SJCRH30 (cell line): ENCODE measurements around the gene EFEMP1. TPM values are rescaled to one million over a fixed set of nuclear protein-coding genes. Genes with fewer than 3 reads are reported as not detected.

Source experiments
- DNase-seq, 2 experiments: peaks; one replicate each; pipeline ENCODE4 v3.0.0-alpha.2; 2015 to 2020
- H3K27ac ChIP-seq: fragments of 250-450 bp; sonication (Bioruptor Pico); 2 replicates; pipeline ENCODE4 v1.5.1; 2020; ENCODE audit warnings: mild to moderate bottlenecking, moderate library complexity
- H3K27me3 ChIP-seq: fragments of 250-450 bp; sonication (Bioruptor Pico); 2 replicates; pipeline ENCODE4 v1.5.1; 2020; ENCODE audit warnings: mild to moderate bottlenecking, moderate library complexity
- H3K36me3 ChIP-seq: fragments of 250-450 bp; sonication (Bioruptor Pico); 2 replicates; pipeline ENCODE4 v1.5.1; 2020; ENCODE audit warnings: mild to moderate bottlenecking, moderate library complexity
- H3K4me1 ChIP-seq: fragments of 250-450 bp; sonication (Bioruptor Pico); 2 replicates; pipeline ENCODE4 v1.5.1; 2020; ENCODE audit warnings: mild to moderate bottlenecking, moderate library complexity
- H3K4me3 ChIP-seq: fragments of 250-450 bp; sonication (Bioruptor Pico); 2 replicates; pipeline ENCODE4 v1.5.1; 2020; ENCODE audit warnings: mild to moderate bottlenecking, moderate library complexity
- H3K9me3 ChIP-seq: fragments of 250-450 bp; sonication (Bioruptor Pico); replicated peaks from 2 replicates; pipeline ENCODE4 v1.5.1; 2020; ENCODE audit warnings: mild to moderate bottlenecking, moderate library complexity
- total RNA-seq: library from RNA; depleted of rRNA; stranded (reverse); fragments of >200 nt; shearing (Covaris generic); gene quantifications from 2 replicates; pipeline ENCODE4 v1.2.3, GENCODE V29; 2014

The EFEMP1 gene
- total RNA-seq, 1 experiment from 2014 or later, result 0.06 TPM

GRCh38 chr2:55917713-55918390, 5.7 kb downstream of the EFEMP1 start:
- no peaks in the 10 kb centered on the region for H3K4me1 ChIP-seq
- no peak for DNase-seq
- H3K9me3 ChIP-seq, result no peaks in the 10 kb centered on the region
- H3K27ac ChIP-seq, result no peak overlapping the region
- H3K4me3 ChIP-seq, result no peak overlapping the region
- H3K27me3 ChIP-seq, result 0 out of 2 replicates have a peak, but pooled peaks cover 3% of the 10 kb centered on the region
- H3K36me3 ChIP-seq, result no peaks in the 10 kb centered on the region

GRCh38 chr2:55917117-55917516, 6.5 kb downstream of the EFEMP1 start:
- DNase-seq, result no peak
- 0 out of 2 replicates have a peak, but pooled peaks cover 3% of the 10 kb centered on the region for H3K27me3 ChIP-seq
- no peak overlapping the region for H3K27ac ChIP-seq

GRCh38 chr2:55916473-55917049, 7.0 kb downstream of the EFEMP1 start:
- no peak overlapping the region for H3K4me3 ChIP-seq
- H3K36me3 ChIP-seq, result no peaks in the 10 kb centered on the region
- H3K27me3 ChIP-seq, result 0 out of 2 replicates have a peak, but pooled peaks cover under 1% of the 10 kb centered on the region

More at GRCh38 chr2:55917117-55917516, 6.5 kb downstream of the EFEMP1 start:
- no peaks in the 10 kb centered on the region for H3K4me1 ChIP-seq
- no peaks in the 10 kb centered on the region for H3K36me3 ChIP-seq
- no peaks in the 10 kb centered on the region for H3K9me3 ChIP-seq
- H3K4me3 ChIP-seq, result no peak overlapping the region

GRCh38 chr2:55914786-55915185, 8.8 kb downstream of the EFEMP1 start:
- Histone ChIP-seq H3K36me3 (no peaks in the 10 kb centered on the region), H3K4me3 (no peak overlapping the region), H3K9me3 (no peaks in the 10 kb centered on the region), H3K4me1 (no peaks in the 10 kb centered on the region), H3K27me3 (no peaks in the 10 kb centered on the region), H3K27ac (no peak overlapping the region)
- DNase-seq, result no peak

More at GRCh38 chr2:55916473-55917049, 7.0 kb downstream of the EFEMP1 start:
- Histone ChIP-seq H3K9me3 (no peaks in the 10 kb centered on the region), H3K27ac (no peak overlapping the region), H3K4me1 (no peaks in the 10 kb centered on the region)
- DNase-seq, result no peak

GRCh38 chr2:55912926-55913325, 10.7 kb downstream of the EFEMP1 start:
- Histone ChIP-seq H3K27me3 (no peaks in the 10 kb centered on the region), H3K9me3 (no peaks in the 10 kb centered on the region), H3K36me3 (no peaks in the 10 kb centered on the region), H3K27ac (no peak overlapping the region), H3K4me1 (no peaks in the 10 kb centered on the region), H3K4me3 (no peak overlapping the region)
- no peak for DNase-seq

GRCh38 chr2:55910077-55910476, 13.5 kb downstream of the EFEMP1 start:
- no peak overlapping the region for H3K4me3 ChIP-seq
- no peaks in the 10 kb centered on the region for H3K9me3 ChIP-seq
- H3K4me1 ChIP-seq, result no peaks in the 10 kb centered on the region
- no peaks in the 10 kb centered on the region for H3K27me3 ChIP-seq
- no peak for DNase-seq
- no peak overlapping the region for H3K27ac ChIP-seq
- H3K36me3 ChIP-seq, result no peaks in the 10 kb centered on the region

GRCh38 chr2:55907686-55908085, 15.9 kb downstream of the EFEMP1 start:
- Histone ChIP-seq H3K9me3 (no peaks in the 10 kb centered on the region), H3K4me3 (no peak overlapping the region), H3K4me1 (no peaks in the 10 kb centered on the region), H3K27me3 (no peaks in the 10 kb centered on the region), H3K36me3 (no peaks in the 10 kb centered on the region), H3K27ac (no peak overlapping the region)
- no peak for DNase-seq

GRCh38 chr2:55906993-55907392, 16.6 kb downstream of the EFEMP1 start:
- Histone ChIP-seq H3K36me3 (no peaks in the 10 kb centered on the region), H3K9me3 (no peaks in the 10 kb centered on the region), H3K4me1 (no peaks in the 10 kb centered on the region), H3K4me3 (no peak overlapping the region), H3K27ac (no peak overlapping the region), H3K27me3 (no peaks in the 10 kb centered on the region)
- no peak for DNase-seq

- no peak for DNase-seq
- H3K4me1 ChIP-seq, result no peaks in the 10 kb centered on the region
- H3K27ac ChIP-seq, result no peak overlapping the region
- no peak overlapping the region for H3K4me3 ChIP-seq
- H3K9me3 ChIP-seq, result no peaks in the 10 kb centered on the region
- no peaks in the 10 kb centered on the region for H3K36me3 ChIP-seq
- H3K27me3 ChIP-seq, result no peaks in the 10 kb centered on the region
These were observed 19.9 kb downstream of the EFEMP1 start for GRCh38 chr2:55903727-55904126.

GRCh38 chr2:55902971-55903370, 20.6 kb downstream of the EFEMP1 start:
- Histone ChIP-seq H3K27me3 (no peaks in the 10 kb centered on the region), H3K27ac (no peak overlapping the region), H3K36me3 (no peaks in the 10 kb centered on the region), H3K4me3 (no peak overlapping the region), H3K9me3 (no peaks in the 10 kb centered on the region), H3K4me1 (no peaks in the 10 kb centered on the region)
- DNase-seq, result no peak

- no peak overlapping the region for H3K27ac ChIP-seq
- no peak overlapping the region for H3K4me3 ChIP-seq
- no peaks in the 10 kb centered on the region for H3K4me1 ChIP-seq
- no peaks in the 10 kb centered on the region for H3K9me3 ChIP-seq
- H3K27me3 ChIP-seq, result no peaks in the 10 kb centered on the region
- no peak for DNase-seq
- no peaks in the 10 kb centered on the region for H3K36me3 ChIP-seq
These were observed 21.2 kb downstream of the EFEMP1 start for GRCh38 chr2:55902429-55902828.

- Histone ChIP-seq H3K27me3 (no peaks in the 10 kb centered on the region), H3K27ac (no peak overlapping the region), H3K4me3 (no peak overlapping the region), H3K36me3 (no peaks in the 10 kb centered on the region), H3K9me3 (no peaks in the 10 kb centered on the region), H3K4me1 (no peaks in the 10 kb centered on the region)
- DNase-seq, result no peak
These were observed 21.6 kb downstream of the EFEMP1 start for GRCh38 chr2:55901941-55902340.

- no peaks in the 10 kb centered on the region for H3K4me1 ChIP-seq
- no peak overlapping the region for H3K27ac ChIP-seq
- DNase-seq, result no peak
- H3K27me3 ChIP-seq, result no peaks in the 10 kb centered on the region
- no peaks in the 10 kb centered on the region for H3K9me3 ChIP-seq
- H3K4me3 ChIP-seq, result no peak overlapping the region
- H3K36me3 ChIP-seq, result no peaks in the 10 kb centered on the region
These were observed 22.3 kb downstream of the EFEMP1 start for GRCh38 chr2:55901322-55901721.

- no peaks in the 10 kb centered on the region for H3K4me1 ChIP-seq
- no peaks in the 10 kb centered on the region for H3K27me3 ChIP-seq
- no peak overlapping the region for H3K4me3 ChIP-seq
- no peaks in the 10 kb centered on the region for H3K9me3 ChIP-seq
- no peaks in the 10 kb centered on the region for H3K36me3 ChIP-seq
- H3K27ac ChIP-seq, result no peak overlapping the region
- no peak for DNase-seq
These were observed 23.7 kb downstream of the EFEMP1 start for GRCh38 chr2:55899881-55900280.

GRCh38 chr2:55898386-55899040, 25.1 kb downstream of the EFEMP1 start:
- no peak overlapping the region for H3K27ac ChIP-seq

More at GRCh38 chr2:55898386-55899040, 25.1 kb downstream of the EFEMP1 start:
- Histone ChIP-seq H3K36me3 (no peaks in the 10 kb centered on the region), H3K27me3 (no peaks in the 10 kb centered on the region), H3K4me3 (no peak overlapping the region), H3K4me1 (no peaks in the 10 kb centered on the region), H3K9me3 (no peaks in the 10 kb centered on the region)
- no peak for DNase-seq
